GM23338 (cell line): ENCODE measurements around the gene JAM3.

Experiments used
- CREB1 ChIP-seq: fragments of 250-450 bp; sonication (Bioruptor Pico); IDR thresholded peaks from 2 replicates; pipeline ENCODE4 v1.5.0; 2020; ENCODE audit warnings: low read depth, mild to moderate bottlenecking, moderate library complexity
- EZH2 ChIP-seq: fragments of 200-600 bp; sonication (generic); IDR thresholded peaks from one replicate; pipeline ENCODE4 v1.8.0; 2017; ENCODE audit warnings: antibody characterized with exemption, mild to moderate bottlenecking, low read depth; ENCODE audit not compliant: unreplicated experiment
- EZH2phosphoT487 ChIP-seq: fragments of 200-600 bp; sonication (generic); IDR thresholded peaks from one replicate; pipeline ENCODE4 v1.8.1; 2018; ENCODE audit warnings: antibody characterized with exemption; ENCODE audit not compliant: unreplicated experiment
- NANOG ChIP-seq: IDR thresholded peaks from 2 replicates; pipeline ENCODE4 v1.6.1; 2016; ENCODE audit warnings: antibody characterized with exemption, borderline replicate concordance
- POLR2AphosphoS5 ChIP-seq: IDR thresholded peaks from 2 replicates; pipeline ENCODE4 v1.6.1; 2016; ENCODE audit warnings: antibody characterized with exemption, low read depth
- TF ChIP-seq, protein P1 (sequence below), 2 experiments: fragments of 200-600 bp in 1 of 2; sonication (generic) in 1 of 2; conservative IDR thresholded peaks; 2 replicates each; pipeline versions ENCODE4 v1.5.1 to v1.6.1; 2016 to 2017; ENCODE audit warnings: antibody characterized with exemption in 2 of 2, low read depth in 2 of 2, mild to moderate bottlenecking in 2 of 2, moderate library complexity in 1 of 2
- TF ChIP-seq, protein P2 (sequence below): IDR thresholded peaks from one replicate; pipeline ENCODE4 v1.6.1; 2018; ENCODE audit warnings: antibody characterized with exemption; ENCODE audit not compliant: unreplicated experiment

DNA sequence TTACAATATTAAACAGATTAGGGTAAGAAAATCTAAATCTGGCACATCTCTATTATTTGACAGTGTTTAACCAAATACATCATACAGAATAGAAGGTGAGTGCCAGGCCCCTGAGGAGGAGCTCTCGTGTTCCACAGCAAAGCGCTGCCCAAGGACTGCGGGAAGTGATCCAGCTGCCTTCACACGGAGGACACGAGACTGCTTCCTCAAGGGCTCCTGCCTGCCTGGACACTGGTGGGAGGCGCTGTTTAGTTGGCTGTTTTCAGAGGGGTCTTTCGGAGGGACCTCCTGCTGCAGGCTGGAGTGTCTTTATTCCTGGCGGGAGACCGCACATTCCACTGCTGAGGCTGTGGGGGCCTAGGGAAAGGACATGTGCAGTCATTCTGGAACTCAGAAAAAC is 83.8 kb downstream of the JAM3 start:
- TF ChIP-seq, protein P1, sequence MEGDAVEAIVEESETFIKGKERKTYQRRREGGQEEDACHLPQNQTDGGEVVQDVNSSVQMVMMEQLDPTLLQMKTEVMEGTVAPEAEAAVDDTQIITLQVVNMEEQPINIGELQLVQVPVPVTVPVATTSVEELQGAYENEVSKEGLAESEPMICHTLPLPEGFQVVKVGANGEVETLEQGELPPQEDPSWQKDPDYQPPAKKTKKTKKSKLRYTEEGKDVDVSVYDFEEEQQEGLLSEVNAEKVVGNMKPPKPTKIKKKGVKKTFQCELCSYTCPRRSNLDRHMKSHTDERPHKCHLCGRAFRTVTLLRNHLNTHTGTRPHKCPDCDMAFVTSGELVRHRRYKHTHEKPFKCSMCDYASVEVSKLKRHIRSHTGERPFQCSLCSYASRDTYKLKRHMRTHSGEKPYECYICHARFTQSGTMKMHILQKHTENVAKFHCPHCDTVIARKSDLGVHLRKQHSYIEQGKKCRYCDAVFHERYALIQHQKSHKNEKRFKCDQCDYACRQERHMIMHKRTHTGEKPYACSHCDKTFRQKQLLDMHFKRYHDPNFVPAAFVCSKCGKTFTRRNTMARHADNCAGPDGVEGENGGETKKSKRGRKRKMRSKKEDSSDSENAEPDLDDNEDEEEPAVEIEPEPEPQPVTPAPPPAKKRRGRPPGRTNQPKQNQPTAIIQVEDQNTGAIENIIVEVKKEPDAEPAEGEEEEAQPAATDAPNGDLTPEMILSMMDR (conservative IDR thresholded peaks at IDR 0.05; ENCODE audit: low read depth in 2 of 2): no peak
- TF ChIP-seq POLR2AphosphoS5 (no peak), EZH2phosphoT487 (no peak), EZH2 (no peak), CREB1 (CRISPR knock-in tag) (no peak), NANOG (no peak)
- TF ChIP-seq, protein P2, sequence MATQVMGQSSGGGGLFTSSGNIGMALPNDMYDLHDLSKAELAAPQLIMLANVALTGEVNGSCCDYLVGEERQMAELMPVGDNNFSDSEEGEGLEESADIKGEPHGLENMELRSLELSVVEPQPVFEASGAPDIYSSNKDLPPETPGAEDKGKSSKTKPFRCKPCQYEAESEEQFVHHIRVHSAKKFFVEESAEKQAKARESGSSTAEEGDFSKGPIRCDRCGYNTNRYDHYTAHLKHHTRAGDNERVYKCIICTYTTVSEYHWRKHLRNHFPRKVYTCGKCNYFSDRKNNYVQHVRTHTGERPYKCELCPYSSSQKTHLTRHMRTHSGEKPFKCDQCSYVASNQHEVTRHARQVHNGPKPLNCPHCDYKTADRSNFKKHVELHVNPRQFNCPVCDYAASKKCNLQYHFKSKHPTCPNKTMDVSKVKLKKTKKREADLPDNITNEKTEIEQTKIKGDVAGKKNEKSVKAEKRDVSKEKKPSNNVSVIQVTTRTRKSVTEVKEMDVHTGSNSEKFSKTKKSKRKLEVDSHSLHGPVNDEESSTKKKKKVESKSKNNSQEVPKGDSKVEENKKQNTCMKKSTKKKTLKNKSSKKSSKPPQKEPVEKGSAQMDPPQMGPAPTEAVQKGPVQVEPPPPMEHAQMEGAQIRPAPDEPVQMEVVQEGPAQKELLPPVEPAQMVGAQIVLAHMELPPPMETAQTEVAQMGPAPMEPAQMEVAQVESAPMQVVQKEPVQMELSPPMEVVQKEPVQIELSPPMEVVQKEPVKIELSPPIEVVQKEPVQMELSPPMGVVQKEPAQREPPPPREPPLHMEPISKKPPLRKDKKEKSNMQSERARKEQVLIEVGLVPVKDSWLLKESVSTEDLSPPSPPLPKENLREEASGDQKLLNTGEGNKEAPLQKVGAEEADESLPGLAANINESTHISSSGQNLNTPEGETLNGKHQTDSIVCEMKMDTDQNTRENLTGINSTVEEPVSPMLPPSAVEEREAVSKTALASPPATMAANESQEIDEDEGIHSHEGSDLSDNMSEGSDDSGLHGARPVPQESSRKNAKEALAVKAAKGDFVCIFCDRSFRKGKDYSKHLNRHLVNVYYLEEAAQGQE: no peak
